ENCODE measurements around the gene TXN2. TPM values are rescaled to one million over a fixed set of nuclear protein-coding genes. Genes with fewer than 3 reads are reported as not detected.

Gene TXN2
- total RNA-seq, 1 donor from 2014 or later, result 127 TPM

- no peak for ATAC-seq
- intact Hi-C loops (cut with DNase I), result no loop called here
- peak; percentile 9 for DNase-seq (ENCODE audit: missing footprints)
Measured at GRCh38 chr22:36492109-36492508, 10.7 kb upstream of the TXN2 start.

DNA sequence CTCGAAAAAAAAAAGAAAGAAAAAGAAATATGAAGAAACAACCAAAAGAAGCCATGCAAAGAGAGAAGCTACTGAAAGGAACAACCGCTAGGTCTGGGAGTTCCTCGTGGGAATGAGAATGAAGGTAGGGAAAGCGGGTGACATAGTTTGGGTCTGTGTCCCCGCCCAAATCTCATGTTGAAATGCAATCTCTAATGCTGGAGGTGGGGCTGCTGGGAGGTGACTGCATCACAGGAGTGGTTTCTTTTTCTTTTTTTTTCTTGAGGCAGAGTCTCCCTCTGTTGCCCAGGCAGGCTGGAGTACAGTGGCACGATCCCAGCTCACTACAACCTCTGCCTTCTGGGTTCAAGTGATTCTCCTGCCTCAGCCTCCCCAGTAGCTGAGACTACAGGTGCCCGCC is 9.7 kb upstream of the TXN2 start:
- ATAC-seq (no peak), DNase-seq (ENCODE audit: missing footprints) (peak; percentile 1)
- intact Hi-C loops (cut with DNase I), result no loop called here

DNA sequence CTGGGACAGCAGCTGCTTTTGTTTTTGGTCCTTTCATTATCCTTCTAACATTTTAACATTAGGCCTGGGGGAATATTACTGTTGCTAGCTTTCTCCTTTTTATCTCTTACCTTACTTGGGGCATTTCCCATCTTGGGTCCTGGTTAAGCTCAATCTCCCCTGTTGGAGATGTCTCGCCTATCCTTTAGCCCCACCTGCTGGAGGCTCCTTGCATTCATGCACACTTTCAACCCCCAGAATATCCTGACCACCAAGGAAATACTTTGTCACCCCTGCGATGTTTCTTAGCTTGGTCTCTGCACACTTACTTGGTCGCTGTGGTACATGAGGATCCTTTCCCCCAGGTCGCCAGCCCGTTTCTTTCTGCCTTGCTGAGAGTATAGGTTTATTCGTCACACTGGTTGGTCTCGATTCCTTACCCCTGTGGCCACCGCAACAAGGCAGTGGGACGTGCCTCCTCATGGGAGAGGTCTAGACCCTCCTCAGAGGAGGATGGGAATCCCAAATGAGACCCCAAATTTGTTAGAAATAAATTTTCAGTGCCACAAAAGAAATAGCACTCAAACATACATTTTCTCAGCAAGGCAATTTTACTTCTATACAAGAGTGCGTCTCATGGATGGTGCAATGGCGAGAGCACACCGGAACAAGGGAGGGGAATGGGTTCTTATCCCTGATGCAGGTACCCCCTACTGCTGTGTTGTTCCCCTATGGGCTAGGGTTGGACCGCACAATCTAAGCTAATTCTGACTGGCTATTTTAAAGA is 5.4 kb upstream of the TXN2 start:
- intact Hi-C loops (cut with DNase I), result loop anchor here (2.0 to 5.0 kb wide), 2 partner anchors 292 to 340 kb away; no protein-coding TSS in a partner anchor
- DNase-seq (ENCODE audit: missing footprints), result peak; percentile 15
- ATAC-seq, result no peak

DNA sequence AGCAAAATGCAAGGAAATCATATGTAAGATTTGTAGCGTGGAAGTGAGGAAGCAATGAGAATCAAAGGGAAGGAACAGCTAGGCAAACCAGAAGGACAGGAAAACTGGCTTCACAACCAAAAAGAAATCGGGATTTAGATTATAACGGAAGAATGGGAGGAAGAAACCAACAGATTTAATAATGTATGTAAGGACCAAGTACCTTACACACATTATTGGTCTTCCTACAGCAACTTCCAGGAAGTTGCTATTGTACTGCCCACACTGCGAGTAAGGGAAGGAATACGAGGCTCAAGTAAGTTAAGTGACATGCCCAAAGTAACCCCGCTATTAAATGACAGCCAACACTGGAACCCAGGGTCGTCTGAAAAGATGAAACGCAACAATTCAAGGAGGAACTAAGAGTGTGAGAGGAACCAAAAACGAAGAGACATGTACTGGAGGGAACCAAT is 473 bp downstream of the TXN2 start:
- intact Hi-C loops (cut with DNase I), result no loop called here
- no peak for ATAC-seq
- DNase-seq (ENCODE audit: missing footprints), result no peak

- ATAC-seq (no peak), DNase-seq (ENCODE audit: missing footprints) (peak; percentile 6)
- intact Hi-C loops (cut with DNase I), result no loop called here
Measured at GRCh38 chr22:36478966-36479365, 2.5 kb downstream of the TXN2 start.

GRCh38 chr22:36475341-36475740 is 6.1 kb downstream of the TXN2 start:
- intact Hi-C loops (cut with DNase I), result no loop called here
- ATAC-seq, result no peak
- no peak for DNase-seq (ENCODE audit: missing footprints)

DNA sequence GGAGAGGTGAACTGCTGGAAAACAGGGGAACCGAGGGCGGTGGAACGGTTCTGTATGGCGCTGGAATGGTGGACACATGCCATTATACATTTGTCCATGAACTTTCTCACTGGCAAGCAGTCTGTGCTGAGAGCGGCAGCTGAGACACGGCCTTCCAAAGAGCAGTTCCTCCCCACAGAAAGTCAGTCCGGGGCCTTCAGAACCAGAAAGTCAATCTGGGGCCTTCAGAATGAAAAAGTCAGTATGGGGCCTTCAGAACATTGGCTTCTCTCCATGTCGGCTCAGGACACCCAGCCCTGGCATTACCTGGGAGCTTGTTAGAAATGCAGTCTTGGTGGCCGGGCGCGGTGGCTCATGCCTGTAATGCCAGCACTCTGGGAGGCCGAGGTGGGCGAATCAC is 8.8 kb downstream of the TXN2 start:
- intact Hi-C loops (cut with DNase I), result loop anchor here (5.0 kb wide), 1 partner anchor 55 kb away; no protein-coding TSS in a partner anchor
- ATAC-seq (no peak), DNase-seq (ENCODE audit: missing footprints) (no peak)

GRCh38 chr22:36471341-36471821 is 10.1 kb downstream of the TXN2 start:
- no peak for ATAC-seq
- intact Hi-C loops (cut with DNase I), result loop anchor here (5.0 kb wide), 1 partner anchor 54 kb away; no protein-coding TSS in a partner anchor
- DNase-seq (ENCODE audit: missing footprints), result peak; percentile 32

- intact Hi-C loops (cut with DNase I), result loop anchor here (1.0 to 5.0 kb wide), 2 partner anchors 54 to 170 kb away; no protein-coding TSS in a partner anchor
- DNase-seq (ENCODE audit: missing footprints) (peak; percentile 8), ATAC-seq (no peak)
Measured at GRCh38 chr22:36470994-36471331, 10.5 kb downstream of the TXN2 start.

DNA sequence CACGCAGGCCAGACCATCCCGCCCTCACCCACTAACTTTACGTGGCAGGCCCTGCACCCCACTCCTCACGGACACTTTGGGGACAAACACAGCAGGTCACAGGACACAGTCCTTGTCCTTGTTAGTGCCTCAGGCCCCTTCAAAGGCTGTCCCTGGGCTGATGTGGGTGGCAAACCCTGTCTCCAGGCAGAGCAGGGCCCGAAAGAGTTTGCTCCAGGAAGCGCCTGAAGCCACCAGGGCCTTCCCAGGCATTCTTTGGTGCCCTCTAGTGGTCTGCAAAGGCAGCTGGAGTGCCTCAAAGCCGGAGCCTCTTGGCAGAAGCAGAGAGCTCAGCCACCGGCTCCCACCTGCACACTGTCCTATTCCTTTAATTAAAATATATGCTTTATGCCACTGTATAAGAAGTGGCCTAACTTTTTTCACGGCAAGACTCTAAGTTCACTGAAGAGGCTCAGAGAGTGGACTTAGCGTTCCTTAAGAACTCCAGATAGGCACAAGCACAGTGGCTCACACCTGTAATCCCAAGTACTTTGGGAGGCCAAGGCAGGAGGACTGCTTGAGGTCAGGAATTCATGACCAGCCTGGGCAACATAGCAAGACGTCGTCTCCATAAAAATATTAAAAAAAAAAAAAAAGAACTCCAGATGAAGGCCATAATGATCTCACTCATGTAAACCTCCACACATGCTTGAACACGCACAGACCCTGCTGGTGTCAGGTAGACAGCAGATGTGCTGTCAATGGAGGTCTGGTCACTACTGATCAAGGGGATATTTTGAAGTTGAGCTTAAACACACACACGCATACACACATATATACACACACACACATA is 11.1 kb downstream of the TXN2 start:
- DNase-seq (ENCODE audit: missing footprints) (peak; percentile 82), ATAC-seq (peak; percentile 77)
- intact Hi-C loops (cut with DNase I), result loop anchor here (1.0 to 5.0 kb wide), 2 partner anchors 53 to 169 kb away; no protein-coding TSS in a partner anchor

DNA sequence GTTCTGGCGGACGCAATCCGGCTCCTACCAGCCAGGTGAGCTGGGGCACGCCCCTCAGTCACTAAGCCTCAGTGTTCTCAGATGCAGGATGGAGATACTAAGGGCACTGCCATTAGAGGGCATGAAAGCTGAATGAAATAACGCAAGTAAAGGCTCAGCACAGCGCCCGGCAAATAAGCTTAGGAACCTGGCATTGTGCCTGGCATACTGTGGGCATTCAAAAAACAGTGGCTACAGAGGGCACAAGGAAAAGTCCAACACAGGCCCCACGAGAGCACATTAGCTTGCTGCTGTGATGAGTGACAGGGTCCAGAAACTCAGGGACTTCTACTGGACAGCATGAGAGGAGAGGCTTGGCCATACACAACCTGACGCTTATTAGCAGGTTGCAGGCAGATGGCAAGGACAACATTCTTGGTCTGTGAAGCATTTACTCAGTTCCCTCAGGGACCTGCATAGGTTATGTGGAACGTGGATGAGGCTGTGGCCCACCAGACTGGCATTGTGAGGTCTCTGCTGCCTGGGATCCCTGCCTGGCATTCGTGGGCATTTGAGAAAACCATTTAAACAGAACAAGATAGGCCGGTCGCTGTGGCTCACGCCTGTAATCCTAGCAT is 12.2 kb downstream of the TXN2 start:
- intact Hi-C loops (cut with DNase I), result loop anchor here (5.0 kb wide), 1 partner anchor 147 kb away; no protein-coding TSS in a partner anchor
- ATAC-seq, result peak; percentile 15
- peak; percentile 48 for DNase-seq (ENCODE audit: missing footprints)

DNA sequence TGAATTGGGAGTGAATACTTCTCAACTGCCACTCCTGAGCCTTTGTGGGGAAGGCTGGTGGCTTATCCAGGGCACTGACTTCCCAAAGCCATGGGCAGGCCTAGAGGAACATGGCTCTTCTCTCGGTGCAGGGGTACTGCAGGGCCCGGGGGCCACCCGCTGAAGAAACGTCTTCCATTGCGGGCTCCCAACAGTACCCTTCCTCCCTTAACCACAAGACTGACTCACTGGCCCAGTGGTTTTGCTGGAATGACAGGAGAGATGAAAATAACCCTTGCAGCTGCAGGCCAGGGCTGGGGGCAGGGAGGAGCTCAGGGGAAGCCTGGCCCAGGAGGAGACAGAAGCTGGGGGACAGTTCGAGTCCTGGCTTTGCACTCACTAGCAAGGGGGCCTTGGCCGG is 13.5 kb downstream of the TXN2 start:
- intact Hi-C loops (cut with DNase I), result loop anchor here (2.0 to 5.0 kb wide), 2 partner anchors 81 to 146 kb away; partner anchors contain the start of gene MYH9
- DNase-seq (ENCODE audit: missing footprints) (no peak), ATAC-seq (no peak)

- ATAC-seq, result peak; percentile 45
- DNase-seq (ENCODE audit: missing footprints), result peak; percentile 87
- intact Hi-C loops (cut with DNase I), result loop anchor here (2.0 to 5.0 kb wide), 2 partner anchors 80 to 145 kb away; partner anchors contain the start of gene MYH9
Measured at GRCh38 chr22:36467042-36467810, 14.2 kb downstream of the TXN2 start.

DNA sequence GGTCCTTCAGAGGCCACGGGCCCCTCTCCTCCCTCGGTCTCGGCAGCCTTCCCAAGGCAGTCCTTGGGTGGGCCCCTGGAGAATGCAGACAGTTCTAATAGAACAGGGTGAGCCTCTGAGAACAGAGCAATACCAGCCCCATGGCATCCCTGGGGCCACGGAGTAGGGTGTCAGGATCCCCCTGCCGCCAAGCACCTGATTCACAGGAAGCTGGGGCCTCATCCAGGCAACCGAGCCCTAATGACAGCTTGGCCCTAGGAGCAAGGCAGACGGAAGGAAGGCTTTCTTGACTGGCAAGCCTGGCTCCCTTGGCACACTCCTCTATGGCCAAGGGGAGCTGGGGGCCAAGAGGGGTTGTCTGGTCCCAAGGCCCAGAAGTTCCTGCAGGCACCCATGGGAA is 15.2 kb downstream of the TXN2 start:
- intact Hi-C loops (cut with DNase I), result loop anchor here (2.0 to 5.0 kb wide), 2 partner anchors 79 to 144 kb away; partner anchors contain the start of gene MYH9
- DNase-seq (ENCODE audit: missing footprints) (no peak), ATAC-seq (no peak)

- peak; percentile 51 for ATAC-seq
- DNase-seq (ENCODE audit: missing footprints), result no peak
- intact Hi-C loops (cut with DNase I), result loop anchor here (2.0 to 5.0 kb wide), 2 partner anchors 79 to 143 kb away; partner anchors contain the start of gene MYH9
Measured at GRCh38 chr22:36465232-36466021, 16.0 kb downstream of the TXN2 start.

GRCh38 chr22:36464715-36465231 is 16.7 kb downstream of the TXN2 start:
- no peak for DNase-seq (ENCODE audit: missing footprints)
- intact Hi-C loops (cut with DNase I), result loop anchor here (5.0 kb wide), 1 partner anchor 142 kb away; no protein-coding TSS in a partner anchor
- no peak for ATAC-seq

DNA sequence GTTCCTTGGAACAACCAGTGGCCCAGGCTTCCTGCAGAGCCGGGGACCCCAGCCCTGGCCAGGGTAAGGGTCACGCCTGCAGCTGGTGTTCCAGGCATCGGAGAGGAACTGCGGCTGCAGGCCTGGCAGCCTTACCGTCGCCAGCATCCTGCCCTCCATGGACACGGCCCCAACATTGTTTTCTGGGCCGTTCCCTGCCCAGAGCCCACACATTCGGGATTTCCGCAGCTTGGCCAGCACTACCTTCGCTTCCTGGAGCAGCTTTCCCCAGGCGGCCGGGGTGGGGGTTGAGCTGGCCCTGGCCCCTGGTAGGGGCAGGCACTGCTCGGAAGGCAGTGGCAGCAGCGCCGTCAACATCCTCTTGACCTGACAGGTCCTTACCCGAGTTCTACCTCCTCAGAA is 17.7 kb downstream of the TXN2 start:
- ATAC-seq, result no peak
- no peak for DNase-seq (ENCODE audit: missing footprints)

More for the DNA sequence above, 17.7 kb downstream of the TXN2 start:
- intact Hi-C loops (cut with DNase I), result no loop called here
